Left lung (tissue), 10 donors: ENCODE measurements around the gene WDR7. TPM values are rescaled to one million over a fixed set of nuclear protein-coding genes. Genes with fewer than 3 reads are reported as not detected.

Experiments used
- ATAC-seq: fragments of 200-7000 bp; cut with Tn5 transposase; one replicate; pipeline ENCODE4 v1.9.1; 2020; ENCODE audit warnings: moderate library complexity
- DNase-seq, 4 donors: peaks; one replicate each; pipeline ENCODE4 v3.0.0-alpha.2; 2013 to 2020
- H3K27ac ChIP-seq, 2 donors: fragments of 200-600 bp; sonication (generic) in 1 of 2; one replicate each; pipeline versions ENCODE4 v1.5.0 to v1.8.0; 2020 to 2021
- H3K27me3 ChIP-seq, 2 donors: fragments of 200-600 bp; sonication (generic) in 1 of 2; one replicate each; pipeline versions ENCODE4 v1.5.0 to v1.8.0; 2020 to 2021
- H3K36me3 ChIP-seq, 2 donors: fragments of 200-600 bp; sonication (generic) in 1 of 2; one replicate each; pipeline versions ENCODE4 v1.5.0 to v1.8.0; 2020 to 2021
- H3K4me1 ChIP-seq, 2 donors: fragments of 200-600 bp; one replicate each; pipeline ENCODE4 v1.8.0; 2021
- H3K4me3 ChIP-seq, 2 donors: fragments of 200-600 bp; sonication (generic) in 1 of 2; one replicate each; pipeline versions ENCODE4 v1.5.0 to v1.8.0; 2020 to 2021; ENCODE audit warnings: mild to moderate bottlenecking in 1 of 2
- H3K9me3 ChIP-seq, 2 donors: fragments of 200-600 bp; sonication (generic) in 1 of 2; one replicate each; pipeline versions ENCODE4 v1.5.0 to v1.8.0; 2020 to 2021
- CTCF ChIP-seq, 2 donors: fragments of 200-600 bp; sonication (generic) in 1 of 2; IDR thresholded peaks; one replicate each; pipeline versions ENCODE4 v1.5.0 to v1.8.0; 2021; ENCODE audit warnings: antibody characterized with exemption in 2 of 2
- intact Hi-C, 2 donors: fragments of 100-400 bp; cut with DNase I; formaldehyde crosslinking; loops; one replicate each; pipeline versions ENCODE4 v1.11.2 to v1.14.2; 2022
- polyA plus RNA-seq, 6 donors: library from polyadenylated mRNA; unstranded; fragments of 120-200 nt; gene quantifications; one replicate each; pipeline ENCODE4 v1.2.1, GENCODE V29; 2013; ENCODE audit not compliant: insufficient read length in 6 of 6
- total RNA-seq, 2 donors: library from RNA; stranded (reverse); fragmentation: NEBNext Ultra II Directional; extraction: Animal tissue kit (Norgen Biotek cat#: 25700); gene quantifications; one replicate each; pipeline ENCODE4 v1.2.1, GENCODE V29; 2021
- donor health status: DM: no; HTN: yes; CAD: no.
- donor health status: DM: no; HTN: no; CAD: no.

WDR7 gene
- total and polyA plus RNA-seq, 8 donors, result 10.9 to 37.7 (median 12.8) TPM

- no peaks in the 10 kb centered on the region for H3K27me3 ChIP-seq
- peaks cover 12 to 62% of the 10 kb centered on the region in 2 donors for H3K4me1 ChIP-seq
- H3K36me3 ChIP-seq, result peaks cover 0 to 4% of the 10 kb centered on the region in 2 donors
- no peaks in the 10 kb centered on the region for H3K9me3 ChIP-seq
- TF ChIP-seq CTCF (IDR thresholded peaks at IDR 0.05), result no peak
- no peak for DNase-seq
- peak; percentile 58 for ATAC-seq
- no peak overlapping the region for H3K4me3 ChIP-seq
- no peak overlapping the region for H3K27ac ChIP-seq
- intact Hi-C loops, result no loop called here
Measured at GRCh38 chr18:56632070-56633022, 18.8 kb upstream of the WDR7 start.

- Histone ChIP-seq H3K4me3 (no peak overlapping the region), H3K36me3 (peaks cover 0 to 4% of the 10 kb centered on the region in 2 donors), H3K27me3 (no peaks in the 10 kb centered on the region), H3K9me3 (no peaks in the 10 kb centered on the region), H3K4me1 (peaks cover 12 to 52% of the 10 kb centered on the region in 2 donors), H3K27ac (no peak overlapping the region)
- TF ChIP-seq CTCF (IDR thresholded peaks at IDR 0.05), result no peak
- ATAC-seq (no peak), DNase-seq (no peak)
- intact Hi-C loops, result no loop called here
Measured at GRCh38 chr18:56635007-56635406, 16.2 kb upstream of the WDR7 start.

GRCh38 chr18:56637176-56637575 lies 14.0 kb upstream of the WDR7 start:
- Histone ChIP-seq H3K9me3 (no peaks in the 10 kb centered on the region), H3K27ac (peak overlapping the region; percentile 94 to 98), H3K4me3 (peak overlapping the region; percentile 71 to 94), H3K4me1 (peaks cover 12 to 46% of the 10 kb centered on the region in 2 donors), H3K36me3 (peaks cover 0 to 4% of the 10 kb centered on the region in 2 donors), H3K27me3 (no peaks in the 10 kb centered on the region)
- intact Hi-C loops, result no loop called here
- ATAC-seq, result no peak
- peak in 1 of 4 donors; percentile 11 for DNase-seq
- no peak for TF ChIP-seq CTCF (IDR thresholded peaks at IDR 0.05)

- intact Hi-C loops, result no loop called here
- no peak for TF ChIP-seq CTCF (IDR thresholded peaks at IDR 0.05)
- peaks cover 0 to 4% of the 10 kb centered on the region in 2 donors for H3K36me3 ChIP-seq
- DNase-seq, result peak in 3 of 4 donors; percentile 4 to 84 (median 29)
- peaks cover 12 to 40% of the 10 kb centered on the region in 2 donors for H3K4me1 ChIP-seq
- peak overlapping the region; percentile 94 to 98 for H3K27ac ChIP-seq
- no peaks in the 10 kb centered on the region for H3K9me3 ChIP-seq
- ATAC-seq, result peak; percentile 23
- H3K27me3 ChIP-seq, result no peaks in the 10 kb centered on the region
- H3K4me3 ChIP-seq, result peak overlapping the region; percentile 71 to 94
Measured at GRCh38 chr18:56637711-56638231, 13.4 kb upstream of the WDR7 start.
